Limb (tissue), 2 donors: Measurements from ENCODE around the gene MAIP1.

Source experiments
- DNase-seq, 2 donors: peaks; one replicate each; pipeline ENCODE4 v3.0.0-alpha.2; 2016; ENCODE audit errors: extremely low spot score in 2 of 2

MAIP1 gene

DNA sequence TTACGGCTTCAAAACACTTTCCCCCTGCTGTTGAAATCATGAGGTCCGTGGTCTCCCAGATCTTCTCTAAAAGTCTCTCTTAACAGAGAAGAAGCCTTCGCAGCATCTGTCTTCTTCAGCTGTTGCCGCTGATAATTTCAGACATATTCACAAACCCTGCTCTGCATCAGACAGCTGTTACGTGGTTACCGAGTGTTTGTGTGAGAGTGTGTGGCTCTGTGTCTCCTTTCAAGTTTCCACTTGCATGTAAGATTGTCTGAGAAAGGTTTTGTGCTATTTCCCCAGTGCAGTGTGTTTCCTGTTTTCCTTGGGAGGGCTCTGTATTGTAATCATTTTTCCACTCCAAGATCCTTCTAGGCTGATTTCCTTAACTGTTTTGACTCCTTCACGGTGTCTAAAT is 32.8 kb downstream of the MAIP1 start:
- peak; percentile 44 to 82 for DNase-seq

DNA sequence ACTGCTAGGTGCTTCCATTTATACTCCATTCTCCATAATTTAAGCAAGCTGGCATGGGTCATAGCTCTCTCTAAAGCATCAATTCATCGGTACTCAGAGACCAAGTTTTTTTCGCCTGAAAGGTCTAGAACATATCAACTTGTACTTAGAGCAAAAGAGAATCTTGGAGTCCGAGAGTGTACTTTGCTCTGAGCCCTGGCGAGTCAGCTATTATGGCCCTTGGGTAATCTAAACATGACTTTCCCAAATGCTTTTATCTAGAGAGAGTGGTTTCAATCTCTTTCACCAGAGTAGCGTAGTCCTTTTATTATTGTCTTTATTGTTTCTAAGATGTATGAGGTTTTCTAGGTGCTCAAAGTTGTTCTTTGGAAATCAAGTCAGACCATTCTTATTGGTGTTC is 34.4 kb downstream of the MAIP1 start:
- no peak for DNase-seq

DNA sequence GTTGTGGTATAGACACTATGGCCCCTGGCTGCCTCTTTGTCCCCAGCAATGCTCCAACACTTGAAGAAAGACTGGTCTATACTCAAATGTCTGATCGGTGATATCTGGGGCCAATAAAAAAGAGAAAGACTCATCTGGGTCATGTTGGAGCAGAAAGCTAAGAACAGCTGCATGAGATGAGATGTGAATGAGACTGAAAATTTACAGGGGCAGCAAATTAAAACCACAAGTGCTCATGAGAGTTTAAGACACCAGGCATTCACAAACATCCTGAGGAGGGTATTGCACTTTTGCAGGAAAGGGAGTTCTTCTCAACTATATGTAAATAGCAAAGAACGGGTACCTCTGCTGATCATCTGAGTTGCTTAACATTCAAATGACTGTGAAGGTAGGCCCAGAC is 36.3 kb downstream of the MAIP1 start:
- no peak for DNase-seq

- no peak for DNase-seq
Observed at GRCh38 chr2:199992296-199992695, 36.9 kb downstream of the MAIP1 start.

DNA sequence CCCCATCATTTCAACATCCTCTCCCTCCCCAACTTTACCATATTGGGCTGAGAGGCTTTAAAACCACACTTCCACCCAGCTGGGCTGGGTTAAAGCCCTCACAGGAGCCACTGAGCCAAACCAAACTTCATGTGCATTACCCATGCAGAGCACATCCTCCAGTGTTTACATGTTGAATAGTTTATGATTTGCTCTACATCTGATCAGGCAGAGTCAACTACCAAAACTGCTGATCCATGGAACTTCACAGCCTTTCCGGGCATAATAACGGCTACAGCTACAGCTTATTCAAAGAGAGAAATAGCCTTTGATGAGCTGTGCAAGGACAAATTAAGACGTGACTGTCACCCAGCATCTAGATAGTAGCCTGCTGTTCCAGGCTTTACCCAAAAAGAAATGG is 39.0 kb downstream of the MAIP1 start:
- no peak for DNase-seq

DNA sequence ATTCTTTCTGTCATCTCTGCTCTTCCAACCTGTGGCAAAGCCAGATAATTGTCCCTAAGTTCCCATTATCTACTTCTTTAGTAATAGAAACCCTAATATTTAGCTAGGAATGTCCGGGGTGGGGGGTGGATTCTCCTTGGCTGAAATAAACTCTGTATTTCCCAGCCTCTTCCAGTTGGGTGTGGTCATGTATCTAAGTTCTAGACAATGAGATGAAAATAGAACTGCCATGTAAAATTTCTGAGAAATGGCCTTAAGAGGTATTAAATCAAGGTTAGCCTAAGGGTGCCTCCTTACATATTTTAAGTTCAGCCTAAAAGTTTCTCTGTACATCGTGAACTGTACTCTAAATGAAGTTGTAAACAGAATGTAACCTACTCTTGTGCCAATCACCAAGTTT is 39.5 kb downstream of the MAIP1 start:
- no peak for DNase-seq

DNA sequence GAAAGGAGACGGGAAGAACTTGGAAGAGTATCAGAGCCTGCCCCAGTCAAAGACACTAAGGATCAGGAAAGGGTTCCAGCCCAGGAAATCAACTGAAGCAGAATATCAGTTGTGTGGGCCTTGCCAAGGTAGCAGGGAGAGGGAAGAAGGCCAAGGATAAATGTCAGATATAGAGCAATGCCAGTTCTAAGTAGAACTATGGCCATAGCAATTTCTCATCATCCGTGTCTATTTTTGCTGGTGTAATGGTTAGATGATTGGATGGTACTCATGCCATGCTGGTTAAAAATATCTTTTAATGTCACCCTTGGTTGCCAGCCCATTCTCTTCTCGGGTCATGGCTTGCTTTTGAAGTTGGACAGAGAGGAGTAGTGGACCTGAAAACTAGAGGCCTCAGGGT is 41.9 kb downstream of the MAIP1 start:
- DNase-seq: no peak

DNA sequence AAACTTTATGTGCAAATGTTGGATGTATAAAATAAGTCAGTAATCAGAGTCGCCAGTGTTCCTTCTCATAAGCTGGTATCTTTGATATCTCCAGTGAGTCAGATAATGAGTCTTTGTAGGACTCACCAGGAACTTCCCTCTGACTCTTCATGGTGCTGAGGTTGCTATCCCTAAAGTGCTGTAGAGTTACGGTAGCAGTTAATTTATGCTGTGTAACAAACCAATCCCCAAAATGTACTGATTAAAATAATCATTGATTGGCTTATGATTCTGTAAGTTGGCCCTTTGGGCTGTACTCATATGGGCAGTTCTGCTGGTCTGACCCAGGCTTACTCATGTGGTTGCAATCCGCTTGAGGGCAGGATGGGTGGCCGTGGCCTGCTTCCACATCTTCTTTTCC is 43.8 kb downstream of the MAIP1 start:
- no peak for DNase-seq

- DNase-seq: no peak
Observed at GRCh38 chr2:200000444-200001163, 45.2 kb downstream of the MAIP1 start.

GRCh38 chr2:200003444-200003843 is 48.1 kb downstream of the MAIP1 start:
- DNase-seq: no peak

DNA sequence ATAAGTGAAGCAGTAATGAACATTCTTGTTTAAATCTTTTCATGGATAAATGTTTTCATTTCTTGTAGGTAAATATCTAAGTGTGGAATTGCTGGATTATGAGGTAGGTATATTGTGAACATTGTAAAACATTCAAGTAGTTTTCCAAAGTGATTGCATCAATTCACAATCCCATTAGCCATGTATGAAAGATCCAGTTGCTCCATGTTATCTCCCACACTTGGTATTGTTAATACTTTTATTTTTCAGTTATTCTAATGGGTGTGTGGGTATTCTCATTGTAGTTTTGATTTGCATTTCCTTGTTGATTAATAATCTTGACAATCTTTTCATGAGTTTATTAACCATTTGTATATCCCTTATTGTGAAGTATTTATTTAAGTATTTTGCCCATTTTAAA is 50.3 kb downstream of the MAIP1 start:
- DNase-seq: no peak

DNA sequence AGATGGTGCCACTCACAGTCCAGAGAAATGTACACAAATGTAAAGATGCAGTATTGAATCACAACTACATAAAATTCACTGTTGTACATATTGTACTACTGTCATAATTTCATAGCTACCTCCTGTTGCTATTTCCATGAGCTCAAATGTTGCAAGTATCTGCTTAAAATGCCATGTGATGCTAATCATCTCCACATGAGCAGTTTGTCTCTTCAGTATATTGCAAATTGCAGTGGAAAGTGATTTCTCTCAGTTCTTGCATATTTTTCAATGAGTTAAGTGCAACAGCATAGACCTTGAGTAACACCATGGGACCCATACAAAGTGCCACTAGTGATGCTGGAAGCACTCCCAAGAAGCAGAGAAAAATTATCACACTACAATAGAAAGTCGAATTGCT is 51.9 kb downstream of the MAIP1 start:
- DNase-seq: no peak

- DNase-seq: no peak
Observed at GRCh38 chr2:200012401-200012800, 57.0 kb downstream of the MAIP1 start.
